RWPE1 (cell line): ENCODE data around the gene OTUD4.
"Not testable (repeated sequence)": the region's sequence is repeated elsewhere in the genome, so short reads cannot be mapped to it uniquely, and the experiment has no call there.

Source experiments
- CTCF ChIA-PET: fragments of 350-600 bp; sonication (Branson Sonifier 250); formaldehyde crosslinking; extraction: SDS; loops from one replicate; lab custom pipeline; 2021; lab: Yijun Ruan, JAX
- POLR2A ChIA-PET: fragments of 400-600 bp; formaldehyde crosslinking; extraction: SDS; loops from one replicate; lab custom pipeline; 2020; ENCODE audit warnings: antibody characterized with exemption; ENCODE audit not compliant: low non-redundant PET; lab: Yijun Ruan, JAX
- DNase-seq: peaks from one replicate; pipeline ENCODE4 v3.0.0; 2012; ENCODE audit warnings: low spot score
- H3K27ac ChIP-seq: fragments of 450-650 bp; 2 replicates; pipeline ENCODE4 v1.5.1; 2017
- TF ChIP-seq, protein P1 (sequence below): fragments of 450-650 bp; conservative IDR thresholded peaks from 2 replicates; pipeline ENCODE4 v1.5.1; 2017; ENCODE audit warnings: low read depth, mild to moderate bottlenecking

OTUD4 gene

GRCh38 chr4:145180298-145181090 is at the start of gene OTUD4:
Gene OTUD4, minus strand, starts transcription at chr4:145180589. Its CDS starts 616 bp downstream, at chr4:145179973.
- H3K27ac ChIP-seq = peak within 1 kb of the TSS; percentile 92
- TF ChIP-seq, protein P1, sequence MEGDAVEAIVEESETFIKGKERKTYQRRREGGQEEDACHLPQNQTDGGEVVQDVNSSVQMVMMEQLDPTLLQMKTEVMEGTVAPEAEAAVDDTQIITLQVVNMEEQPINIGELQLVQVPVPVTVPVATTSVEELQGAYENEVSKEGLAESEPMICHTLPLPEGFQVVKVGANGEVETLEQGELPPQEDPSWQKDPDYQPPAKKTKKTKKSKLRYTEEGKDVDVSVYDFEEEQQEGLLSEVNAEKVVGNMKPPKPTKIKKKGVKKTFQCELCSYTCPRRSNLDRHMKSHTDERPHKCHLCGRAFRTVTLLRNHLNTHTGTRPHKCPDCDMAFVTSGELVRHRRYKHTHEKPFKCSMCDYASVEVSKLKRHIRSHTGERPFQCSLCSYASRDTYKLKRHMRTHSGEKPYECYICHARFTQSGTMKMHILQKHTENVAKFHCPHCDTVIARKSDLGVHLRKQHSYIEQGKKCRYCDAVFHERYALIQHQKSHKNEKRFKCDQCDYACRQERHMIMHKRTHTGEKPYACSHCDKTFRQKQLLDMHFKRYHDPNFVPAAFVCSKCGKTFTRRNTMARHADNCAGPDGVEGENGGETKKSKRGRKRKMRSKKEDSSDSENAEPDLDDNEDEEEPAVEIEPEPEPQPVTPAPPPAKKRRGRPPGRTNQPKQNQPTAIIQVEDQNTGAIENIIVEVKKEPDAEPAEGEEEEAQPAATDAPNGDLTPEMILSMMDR = peak; percentile 35
- ChIA-PET CTCF (interaction anchor here (0.8 kb wide), 1 partner anchor 12 kb away, joined by 3 read pairs; no protein-coding TSS in a partner anchor), POLR2A (no interaction called here)
- DNase-seq = peak; percentile 90

GRCh38 chr4:145223228-145223627 is 42.8 kb upstream of the OTUD4 start:
- POLR2A ChIA-PET, H3K27ac ChIP-seq, CTCF ChIA-PET, DNase-seq: not testable (repeated sequence)

GRCh38 chr4:145221529-145221928 is 41.1 kb upstream of the OTUD4 start:
- POLR2A ChIA-PET, CTCF ChIA-PET, H3K27ac ChIP-seq, DNase-seq: not testable (repeated sequence)

DNA sequence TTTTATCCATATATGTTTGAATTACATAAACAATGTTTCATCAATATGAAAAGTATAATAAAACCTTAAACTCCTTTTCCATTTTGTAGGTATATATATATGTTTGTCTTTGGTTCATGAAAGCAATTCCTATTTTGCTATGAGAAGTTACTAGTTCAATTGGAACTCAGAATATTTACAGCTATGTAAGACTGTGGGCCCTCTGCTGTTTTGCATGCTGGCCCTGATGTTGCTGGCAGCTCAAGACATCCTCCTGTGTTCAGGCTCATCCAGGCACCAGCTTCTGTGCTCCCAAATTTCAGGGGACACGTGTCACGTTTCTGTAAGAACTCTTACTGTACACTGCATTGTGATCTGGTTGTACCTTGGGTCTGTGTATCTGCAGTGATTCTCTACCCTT is 38.7 kb upstream of the OTUD4 start:
- POLR2A ChIA-PET = no interaction called here
- CTCF ChIA-PET = interaction anchor here (1.0 kb wide), 1 partner anchor 398 kb away, joined by 5 read pairs; no protein-coding TSS in a partner anchor
- DNase-seq = no peak
- TF ChIP-seq, protein P1 = no peak
- H3K27ac ChIP-seq = no peak overlapping the region

DNA sequence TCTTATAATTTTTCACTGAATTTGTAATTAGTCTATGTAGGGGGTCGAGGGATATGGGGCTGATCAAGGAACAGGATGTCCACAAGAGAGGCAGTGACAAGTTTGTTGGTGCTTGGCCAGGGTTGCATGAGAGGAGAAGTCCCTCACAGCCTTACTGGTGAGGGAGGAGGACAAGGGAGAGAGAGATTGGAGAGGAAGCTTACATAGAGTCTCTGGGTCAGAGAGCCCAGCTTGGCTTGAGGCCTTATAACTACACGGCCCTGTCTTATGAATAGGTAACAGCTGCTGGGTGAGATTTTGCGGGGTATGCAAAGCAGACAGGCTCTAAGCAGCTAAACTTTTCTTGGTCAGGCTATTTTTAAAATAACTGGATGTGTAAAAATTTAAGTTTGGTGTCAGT is 37.9 kb upstream of the OTUD4 start:
- POLR2A ChIA-PET = no interaction called here
- CTCF ChIA-PET = interaction anchor here (0.6 to 1.0 kb wide), 2 partner anchors 399 to 811 kb away, joined by 5 read pairs; no protein-coding TSS in a partner anchor
- H3K27ac ChIP-seq = no peak overlapping the region
- TF ChIP-seq, protein P1 = no peak
- DNase-seq = no peak

DNA sequence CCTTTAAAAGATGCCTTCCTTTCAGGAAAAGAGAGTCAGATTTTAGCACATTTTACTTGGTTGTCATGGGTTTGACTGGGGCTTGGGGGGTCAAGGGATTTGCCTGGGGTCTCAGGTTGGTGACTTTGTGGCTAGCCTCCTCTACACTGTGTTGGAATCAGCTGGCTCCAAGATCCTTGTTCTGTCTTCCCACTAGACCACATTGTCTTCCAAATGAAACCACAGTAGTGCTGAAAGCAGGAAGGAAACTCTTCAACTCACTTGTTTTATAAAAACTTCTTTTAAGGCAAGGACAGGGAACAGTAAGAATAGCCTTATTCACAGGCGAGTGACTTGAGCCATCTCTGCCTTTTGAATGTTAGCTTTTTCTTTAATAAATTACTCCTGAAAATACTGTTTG is 37.0 kb upstream of the OTUD4 start:
- no peak for DNase-seq
- TF ChIP-seq, protein P1 = no peak
- no peak overlapping the region for H3K27ac ChIP-seq
- POLR2A ChIA-PET = no interaction called here
- CTCF ChIA-PET = interaction anchor here (0.6 to 2.0 kb wide), 3 partner anchors 17 to 399 kb away, joined by 3 to 10 read pairs (median 7); no protein-coding TSS in a partner anchor

GRCh38 chr4:145216535-145216934 is 36.1 kb upstream of the OTUD4 start:
- TF ChIP-seq, protein P1 = peak; percentile 65
- POLR2A ChIA-PET = no interaction called here
- H3K27ac ChIP-seq = no peak overlapping the region
- CTCF ChIA-PET = interaction anchor here (0.6 to 2.0 kb wide), 6 partner anchors 18 to 400 kb away, joined by 3 to 10 read pairs (median 6); no protein-coding TSS in a partner anchor
- DNase-seq = peak; percentile 34
